Liver (tissue), 9 donors: ENCODE results near the gene HES6. TPM values are rescaled to one million over a fixed set of nuclear protein-coding genes. Genes with fewer than 3 reads are reported as not detected.

ENCODE experiments used
- DNase-seq: peaks from one replicate; pipeline ENCODE4 v3.0.0-alpha.2; 2017; ENCODE audit warnings: low spot score
- H3K27ac ChIP-seq, 2 donors: one replicate each; pipeline ENCODE4 v1.7.0; 2013; ENCODE audit warnings: inconsistent platforms in 2 of 2, low read length in 2 of 2, control low read depth in 1 of 2, low read depth in 1 of 2, mild to moderate bottlenecking in 1 of 2
- H3K27me3 ChIP-seq, 4 donors: one replicate each; pipeline versions ENCODE4 v1.6.1 to v1.7.0; 2013; ENCODE audit warnings: low read length in 3 of 4, inconsistent platforms in 1 of 4, mild to moderate bottlenecking in 1 of 4, moderate library complexity in 1 of 4; ENCODE audit not compliant: control insufficient read depth in 4 of 4, insufficient read depth in 4 of 4
- H3K36me3 ChIP-seq, 4 donors: one replicate each; pipeline versions ENCODE4 v1.6.1 to v1.7.0; 2013; ENCODE audit warnings: low read length in 3 of 4, mild to moderate bottlenecking in 3 of 4, low read depth in 1 of 4, moderate library complexity in 1 of 4; ENCODE audit not compliant: control insufficient read depth in 4 of 4, insufficient read depth in 3 of 4
- H3K4me1 ChIP-seq, 4 donors: one replicate each; pipeline versions ENCODE4 v1.6.1 to v1.7.0; 2013; ENCODE audit warnings: low read length in 3 of 4, mild to moderate bottlenecking in 3 of 4, moderate library complexity in 1 of 4; ENCODE audit not compliant: control insufficient read depth in 4 of 4, insufficient read depth in 4 of 4
- H3K4me3 ChIP-seq, 3 donors: one replicate each; pipeline versions ENCODE4 v1.6.1 to v1.7.0; 2013; ENCODE audit warnings: low read length in 3 of 3, control low read depth in 1 of 3, low read depth in 1 of 3, mild to moderate bottlenecking in 1 of 3
- H3K9ac ChIP-seq, 2 donors: one replicate each; pipeline ENCODE4 v1.7.0; 2013; ENCODE audit warnings: low read length in 2 of 2, mild to moderate bottlenecking in 2 of 2, moderate library complexity in 2 of 2, control low read depth in 1 of 2, low read depth in 1 of 2
- H3K9me3 ChIP-seq, 4 donors: one replicate each; pipeline versions ENCODE4 v1.6.1 to v1.7.0; 2013; ENCODE audit warnings: low read length in 3 of 4; ENCODE audit not compliant: control insufficient read depth in 4 of 4
- ATF3 ChIP-seq: IDR thresholded peaks from 2 replicates; pipeline ENCODE4 v1.6.1; 2016; ENCODE audit warnings: antibody characterized with exemption
- CTCF ChIP-seq: fragments of 150-350 bp; IDR thresholded peaks from 2 replicates; pipeline ENCODE4 v1.5.1; 2017; ENCODE audit warnings: improper control_type of control experiment, low read depth, low read length; ENCODE audit not compliant: missing input control
- FOXA1 ChIP-seq: IDR thresholded peaks from 2 replicates; pipeline ENCODE4 v1.6.1; 2016; ENCODE audit warnings: antibody characterized with exemption
- FOXA2 ChIP-seq: IDR thresholded peaks from 2 replicates; pipeline ENCODE4 v1.6.1; 2016; ENCODE audit warnings: antibody characterized with exemption
- HNF4G ChIP-seq: IDR thresholded peaks from 2 replicates; pipeline ENCODE4 v1.6.1; 2016; ENCODE audit warnings: antibody characterized with exemption
- JUND ChIP-seq, 2 donors: IDR thresholded peaks; 2 replicates each; pipeline ENCODE4 v1.6.1; 2016; ENCODE audit warnings: antibody characterized with exemption in 2 of 2
- NR2F2 ChIP-seq: IDR thresholded peaks from 2 replicates; pipeline ENCODE4 v1.6.1; 2016; ENCODE audit warnings: antibody characterized with exemption
- REST ChIP-seq: IDR thresholded peaks from 2 replicates; pipeline ENCODE4 v1.6.1; 2016; ENCODE audit warnings: antibody characterized with exemption, mild to moderate bottlenecking
- TAF1 ChIP-seq: conservative IDR thresholded peaks from 2 replicates; pipeline ENCODE4 v1.6.1; 2016; ENCODE audit warnings: antibody characterized with exemption, mild to moderate bottlenecking
- WGBS: extraction: QIAGEN DNeasy Blood & Tissue Kit; methylation state at CpG from one replicate; pipeline ENCODE4 v1.1.7; 2013; 5-methylcytosine and 5-hydroxymethylcytosine counted together
- polyA plus RNA-seq, 2 donors: library from polyadenylated mRNA; stranded (reverse) in 1 of 2; unstranded in 1 of 2; fragments of 200-250 nt in 1 of 2; fragments of >200 nt in 1 of 2; fragmentation: Nextera tagmentation in 1 of 2; extraction: Ambion mirVana in 1 of 2; gene quantifications; one replicate each; pipeline versions ENCODE4 v1.2.1 to v1.2.3, GENCODE V29; 2013 to 2015
- total RNA-seq, 2 donors: library from RNA; depleted of rRNA; stranded (reverse); fragments of >200 nt; gene quantifications; one replicate each; pipeline ENCODE4 v1.2.3, GENCODE V29; 2014
- donor health status: healthy.
- donor health status: healthy.
- donor health status: healthy.
- donor health status: healthy.
- donor health status: healthy.

The HES6 gene
- total and polyA plus RNA-seq, 4 donors: 1.7 to 13.2 (median 2.6) TPM

- no peak for DNase-seq
- TF ChIP-seq ATF3 (no peak), NR2F2 (no peak), TAF1 (no peak), REST (no peak)
- Histone ChIP-seq H3K27me3 (no peaks in the 10 kb centered on the region), H3K4me1 (peaks cover 0 to 8% (median 4%) of the 10 kb centered on the region in 4 donors), H3K27ac (no peak overlapping the region), H3K36me3 (no peaks in the 10 kb centered on the region), H3K9ac (no peak overlapping the region), H3K9me3 (no peaks in the 10 kb centered on the region), H3K4me3 (no peak overlapping the region)
- WGBS: 92% methylated on average over 11 of the region's 11 CpGs
Measured at GRCh38 chr2:238227587-238228032, 12.2 kb downstream of the HES6 start.

GRCh38 chr2:238226698-238227586 is 12.9 kb downstream of the HES6 start:
- DNase-seq: no peak
- TF ChIP-seq JUND (IDR thresholded peaks at IDR 0.05) (no peak), CTCF (no peak), FOXA1 (no peak), FOXA2 (no peak), HNF4G (no peak), REST (no peak)
- WGBS: 90% methylated on average over 8 of the region's 8 CpGs
- Histone ChIP-seq H3K9ac (no peak overlapping the region), H3K4me3 (no peak overlapping the region), H3K4me1 (peaks cover 0 to 8% (median 4%) of the 10 kb centered on the region in 4 donors), H3K27me3 (no peaks in the 10 kb centered on the region), H3K36me3 (no peaks in the 10 kb centered on the region), H3K9me3 (no peaks in the 10 kb centered on the region), H3K27ac (no peak overlapping the region)
